Spleen (tissue), 7 donors: ENCODE results near the gene TESK1.

Source experiments
- CTCF ChIP-seq, 11 experiments: fragments of 200-600 bp in 7 of 11; fragments of 450-650 bp in 4 of 11; sonication (generic) in 4 of 11; IDR thresholded peaks in 8 of 11; conservative IDR thresholded peaks in 3 of 11; 1 replicate in 7 of 11; 2 replicates in 4 of 11; pipeline versions ENCODE4 v1.4.0 to v1.8.0; 2016 to 2021; ENCODE audit warnings: antibody characterized with exemption in 11 of 11, inconsistent platforms in 4 of 11, mild to moderate bottlenecking in 1 of 11
- POLR2A ChIP-seq, 3 donors: fragments of 450-650 bp; IDR thresholded peaks; one replicate each; pipeline ENCODE4 v1.5.1; 2017; ENCODE audit warnings: antibody characterized with exemption in 3 of 3, mild to moderate bottlenecking in 1 of 3
- donor health status: DM: no; HTN: no; CAD: no; lungs with moderate emphysema.
- donor health status: DM: no; HTN: no; CAD: no.
- donor health status: DM: no; HTN: no; CAD: no.

GRCh38 chr9:35564658-35565061 lies 40.4 kb upstream of the TESK1 start:
- no peak for TF ChIP-seq CTCF (IDR thresholded peaks at IDR 0.05 in 8 of 11, conservative IDR thresholded peaks at IDR 0.05 in 3 of 11)
- TF ChIP-seq POLR2A (IDR thresholded peaks at IDR 0.05): no peak
